ENCODE measurements around the gene PCDHGB4.
"Not testable (repeated sequence)": the region's sequence is repeated elsewhere in the genome, so short reads cannot be mapped to it uniquely, and the experiment has no call there.

Gene PCDHGB4

GRCh38 chr5:141366016-141366896 lies 21.2 kb upstream of the PCDHGB4 start:
- no peak for DNase-seq (ENCODE audit: low spot score)

GRCh38 chr5:141369994-141370848 lies 17.3 kb upstream of the PCDHGB4 start, which contains the start of gene PCDHGB3:
Gene PCDHGB3 (plus strand): TSS chr5:141370242. CDS start chr5:141370395, 153 bp downstream.
- no peak for DNase-seq (ENCODE audit: low spot score)

GRCh38 chr5:141371572-141372475 lies 15.7 kb upstream of the PCDHGB4 start:
- no peak for DNase-seq (ENCODE audit: low spot score)

- DNase-seq (ENCODE audit: low spot score), result no peak
These were observed 13.7 kb upstream of the PCDHGB4 start, which contains the start of gene PCDHGA6 for GRCh38 chr5:141373673-141374317. Gene PCDHGA6 (plus strand): TSS chr5:141373891. CDS start chr5:141374084, 193 bp downstream.

- DNase-seq (ENCODE audit: low spot score), result no peak
These were observed 12.9 kb upstream of the PCDHGB4 start for GRCh38 chr5:141374627-141375026.

GRCh38 chr5:141375444-141376155 lies 11.9 kb upstream of the PCDHGB4 start:
- not testable (repeated sequence) for DNase-seq (ENCODE audit: low spot score)

GRCh38 chr5:141382469-141383294 lies 4.8 kb upstream of the PCDHGB4 start, which contains the start of gene PCDHGA7:
Gene PCDHGA7 (plus strand): TSS chr5:141382742. CDS start chr5:141382900, 158 bp downstream.
- no peak for DNase-seq (ENCODE audit: low spot score)

- no peak for DNase-seq (ENCODE audit: low spot score)
These were observed 4.2 kb upstream of the PCDHGB4 start for GRCh38 chr5:141383345-141383744.

GRCh38 chr5:141384471-141385267 lies 2.8 kb upstream of the PCDHGB4 start:
- no peak for DNase-seq (ENCODE audit: low spot score)

GRCh38 chr5:141388661-141389060 lies 1.2 kb downstream of the PCDHGB4 start:
- no peak for DNase-seq (ENCODE audit: low spot score)

- no peak for DNase-seq (ENCODE audit: low spot score)
These were observed 1.9 kb downstream of the PCDHGB4 start for GRCh38 chr5:141389153-141390042.

- DNase-seq (ENCODE audit: low spot score), result no peak
These were observed 5.1 kb downstream of the PCDHGB4 start, which contains the start of gene PCDHGA8 for GRCh38 chr5:141392429-141393198. Gene PCDHGA8 (plus strand): TSS chr5:141392633. CDS start chr5:141392814, 181 bp downstream.

GRCh38 chr5:141393267-141393666 lies 5.8 kb downstream of the PCDHGB4 start:
- DNase-seq (ENCODE audit: low spot score), result no peak

- DNase-seq (ENCODE audit: low spot score), result not testable (repeated sequence)
These were observed 7.1 kb downstream of the PCDHGB4 start for GRCh38 chr5:141394401-141395187.

GRCh38 chr5:141397756-141398551 lies 10.5 kb downstream of the PCDHGB4 start, which contains the start of gene PCDHGB5:
Gene PCDHGB5 (plus strand): TSS chr5:141397947. CDS start chr5:141398128, 181 bp downstream.
- not testable (repeated sequence) for DNase-seq (ENCODE audit: low spot score)

Data from putamen (tissue), 1 donor.